IPS-18c (cell line): ENCODE measurements around the gene PDZD2.

Experiments used
- H3K4me3 ChIP-seq: 2 replicates; pipeline ENCODE4 v1.7.0; 2013; ENCODE audit warnings: low read depth, mild to moderate bottlenecking, low read length, moderate library complexity; ENCODE audit not compliant: insufficient read depth
- H3K9me3 ChIP-seq: one replicate; pipeline ENCODE4 v1.6.1; 2013; ENCODE audit warnings: mild to moderate bottlenecking, low read length, moderate library complexity; ENCODE audit not compliant: control insufficient read depth, insufficient read depth

The PDZD2 gene

GRCh38 chr5:31626604-31627234, 12.2 kb upstream of the PDZD2 start:
- H3K9me3 ChIP-seq: no peaks in the 10 kb centered on the region
- H3K4me3 ChIP-seq: no peak overlapping the region

DNA sequence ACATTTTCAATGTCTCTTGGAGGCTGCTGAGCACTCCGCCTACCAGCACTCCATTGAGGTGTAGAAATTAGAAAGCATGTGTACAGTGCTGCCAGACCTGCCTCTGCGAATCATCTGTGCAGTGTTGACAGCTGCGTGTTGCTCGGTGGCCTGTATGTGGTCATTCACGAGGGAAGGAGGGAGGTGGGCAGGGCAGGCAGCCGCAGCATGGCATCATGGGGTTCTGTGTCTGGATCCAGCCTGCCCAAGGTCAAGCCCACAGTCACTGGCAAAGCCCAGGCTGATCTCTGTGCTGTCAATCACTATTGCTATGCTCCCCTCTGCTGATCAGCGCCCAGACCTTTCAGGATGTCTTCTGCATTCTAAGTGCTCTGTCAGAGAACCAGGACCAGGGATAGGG, 8.0 kb upstream of the PDZD2 start:
- H3K4me3 ChIP-seq: no peak overlapping the region
- no peaks in the 10 kb centered on the region for H3K9me3 ChIP-seq

GRCh38 chr5:31632460-31632859, 6.5 kb upstream of the PDZD2 start:
- Histone ChIP-seq H3K9me3 (no peaks in the 10 kb centered on the region), H3K4me3 (no peak overlapping the region)

DNA sequence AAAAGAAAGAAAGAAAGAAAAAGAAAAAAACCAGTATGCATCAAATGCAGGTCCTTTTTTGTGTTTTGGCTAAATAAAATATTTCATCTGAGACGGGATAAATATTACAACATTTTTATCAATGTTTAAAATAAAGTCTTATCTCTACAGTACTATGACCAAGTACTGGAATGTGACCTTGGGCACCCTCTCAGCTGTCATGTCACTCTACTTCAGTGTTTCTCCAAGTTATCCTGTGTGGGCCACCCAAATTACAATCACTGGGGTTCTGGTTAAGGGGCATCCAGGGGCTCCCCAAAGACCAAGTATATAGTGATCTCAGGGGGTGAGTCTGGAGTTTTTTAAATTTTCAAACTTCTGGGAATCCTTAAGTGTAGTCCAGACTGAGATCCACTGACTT, 3.5 kb upstream of the PDZD2 start:
- no peaks in the 10 kb centered on the region for H3K9me3 ChIP-seq
- H3K4me3 ChIP-seq: no peak overlapping the region

DNA sequence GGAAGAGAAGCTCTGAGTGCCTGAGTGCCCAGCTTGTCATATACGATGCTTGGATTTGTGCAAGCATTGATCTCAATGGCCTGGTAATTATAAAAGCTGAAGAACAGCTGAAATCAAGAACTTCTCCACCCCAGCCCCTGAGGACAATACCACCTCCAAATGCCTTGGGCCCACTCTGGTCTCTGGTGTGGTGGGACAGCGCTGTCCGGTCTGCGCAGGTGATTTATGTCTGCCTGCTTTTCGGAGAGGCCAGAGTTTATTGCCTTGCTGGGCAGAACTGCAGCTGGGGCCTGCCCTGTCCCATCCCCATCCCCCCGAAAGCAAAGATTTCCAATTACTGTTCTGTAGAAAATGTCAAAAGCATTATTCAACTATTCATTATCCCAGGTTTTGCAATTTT, 1.1 kb upstream of the PDZD2 start:
- Histone ChIP-seq H3K4me3 (no peak overlapping the region), H3K9me3 (no peaks in the 10 kb centered on the region)

GRCh38 chr5:31638345-31638744, 586 bp upstream of the PDZD2 start:
- Histone ChIP-seq H3K4me3 (peak overlapping the region; percentile 78; the same call in 1 of the 2 replicates), H3K9me3 (no peaks in the 10 kb centered on the region)

DNA sequence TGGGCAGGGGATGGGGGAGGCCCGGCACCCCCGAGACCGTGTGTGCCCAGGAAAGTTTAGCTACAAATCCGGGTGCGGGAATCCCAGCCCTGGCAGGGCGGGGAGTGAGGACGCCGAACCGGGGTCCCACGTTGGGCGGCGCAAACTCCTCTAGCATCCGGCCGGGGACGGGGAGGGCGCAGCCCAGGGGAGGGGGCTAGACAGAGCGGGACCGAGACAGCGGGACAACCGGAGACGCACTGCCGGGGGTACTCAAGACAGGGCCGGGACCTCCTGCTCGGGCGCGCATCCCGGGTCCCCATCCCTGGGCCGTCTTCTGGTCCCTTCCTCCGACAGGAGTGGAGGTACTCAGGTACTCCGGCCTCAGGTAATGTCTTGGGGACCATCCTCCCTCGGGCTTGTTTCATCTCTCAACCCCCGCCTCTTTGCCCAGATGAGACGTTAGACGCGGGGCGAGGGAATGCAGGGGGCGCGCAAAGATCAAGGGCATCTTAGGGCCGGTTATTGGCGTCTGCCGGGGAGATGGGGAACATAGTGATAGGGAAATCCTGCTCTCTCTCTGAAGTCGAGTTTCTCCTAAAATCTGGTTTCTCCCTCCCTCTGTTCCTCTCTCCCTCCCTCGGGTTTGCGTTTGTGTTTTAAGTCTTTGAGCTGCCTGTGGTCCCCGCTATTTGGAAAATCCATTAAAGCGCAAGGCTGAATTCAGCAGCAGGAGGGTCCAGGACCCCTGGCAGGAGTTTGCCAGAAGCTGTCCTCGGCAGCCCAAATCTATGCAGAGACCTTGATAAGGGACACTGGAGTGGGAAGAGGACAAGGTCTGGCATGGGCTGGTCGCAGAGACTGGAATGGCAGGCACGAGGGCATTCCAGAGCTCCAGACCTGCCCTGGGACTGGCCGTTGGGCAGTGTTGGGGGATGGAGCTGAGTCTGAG, 815 bp downstream of the PDZD2 start:
- peak overlapping the region; percentile 78 for H3K4me3 ChIP-seq

DNA sequence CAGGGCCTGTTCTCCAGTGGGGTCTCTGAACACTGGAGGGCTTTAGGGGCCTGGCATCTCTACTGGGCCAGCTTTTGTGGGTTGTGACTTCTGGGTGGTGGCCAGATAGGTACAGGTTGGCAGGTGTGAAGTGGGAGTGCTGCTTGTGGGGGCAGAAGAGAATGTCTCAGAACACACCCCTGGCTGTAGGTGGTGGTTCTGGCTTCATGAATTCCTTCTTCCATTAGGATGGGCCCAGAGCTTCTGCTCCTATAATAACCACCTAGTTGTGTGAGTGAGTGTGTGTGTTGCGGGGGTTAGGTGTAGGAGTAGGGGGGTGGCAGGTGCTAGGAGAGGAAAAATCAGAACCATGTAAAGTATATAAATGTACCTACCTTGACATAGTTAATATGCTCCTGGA, 1.6 kb downstream of the PDZD2 start:
- Histone ChIP-seq H3K4me3 (no peak overlapping the region), H3K9me3 (no peaks in the 10 kb centered on the region)

More for the DNA sequence above, 815 bp downstream of the PDZD2 start:
- no peaks in the 10 kb centered on the region for H3K9me3 ChIP-seq

GRCh38 chr5:31641059-31641458, 2.1 kb downstream of the PDZD2 start:
- Histone ChIP-seq H3K9me3 (no peaks in the 10 kb centered on the region), H3K4me3 (no peak overlapping the region)

DNA sequence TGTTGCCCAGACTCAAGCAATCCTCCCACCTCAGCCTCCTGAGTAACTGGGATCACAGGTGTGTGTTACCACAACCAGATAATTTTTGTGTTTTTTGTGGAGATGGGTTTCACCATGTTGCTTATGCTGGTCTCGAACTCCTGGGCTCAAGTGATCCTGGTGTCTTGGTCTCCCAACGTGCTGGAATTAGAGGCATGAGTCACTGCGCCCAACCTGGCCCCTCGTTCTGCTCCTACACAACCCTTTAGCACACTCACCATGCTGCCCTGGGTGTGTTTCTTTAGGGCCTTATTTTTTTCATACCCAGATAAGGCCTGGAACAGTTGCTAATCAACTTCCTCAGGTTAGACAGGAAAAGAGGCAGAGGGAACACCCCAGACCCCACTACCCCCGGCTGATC, 2.6 kb downstream of the PDZD2 start:
- no peaks in the 10 kb centered on the region for H3K9me3 ChIP-seq

GRCh38 chr5:31645420-31646081, 6.6 kb downstream of the PDZD2 start:
- no peak overlapping the region for H3K4me3 ChIP-seq
- no peaks in the 10 kb centered on the region for H3K9me3 ChIP-seq

More for the DNA sequence above, 2.6 kb downstream of the PDZD2 start:
- H3K4me3 ChIP-seq: no peak overlapping the region

GRCh38 chr5:31648326-31648725, 9.4 kb downstream of the PDZD2 start:
- no peaks in the 10 kb centered on the region for H3K9me3 ChIP-seq

DNA sequence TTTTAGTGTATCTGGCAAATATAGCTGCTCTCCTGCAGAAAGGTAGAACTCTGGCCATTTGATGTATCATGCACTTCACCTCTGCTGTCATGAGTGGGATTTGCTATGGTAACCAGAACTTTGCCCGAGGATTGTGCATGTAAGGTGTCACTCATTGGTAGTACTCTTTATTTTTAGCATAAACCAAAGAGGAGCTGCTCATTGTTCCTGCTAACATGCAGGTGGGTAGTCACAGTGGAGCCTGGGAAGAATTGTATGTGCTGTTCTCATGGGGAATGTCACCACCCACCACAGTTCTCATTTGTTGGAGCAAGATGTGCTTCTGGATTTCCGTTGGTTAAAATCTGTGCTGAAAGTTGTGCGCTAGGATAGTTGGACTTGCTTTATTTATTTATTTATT, 12.3 kb downstream of the PDZD2 start:
- Histone ChIP-seq H3K4me3 (no peak overlapping the region), H3K9me3 (no peaks in the 10 kb centered on the region)

More at GRCh38 chr5:31648326-31648725, 9.4 kb downstream of the PDZD2 start:
- no peak overlapping the region for H3K4me3 ChIP-seq

DNA sequence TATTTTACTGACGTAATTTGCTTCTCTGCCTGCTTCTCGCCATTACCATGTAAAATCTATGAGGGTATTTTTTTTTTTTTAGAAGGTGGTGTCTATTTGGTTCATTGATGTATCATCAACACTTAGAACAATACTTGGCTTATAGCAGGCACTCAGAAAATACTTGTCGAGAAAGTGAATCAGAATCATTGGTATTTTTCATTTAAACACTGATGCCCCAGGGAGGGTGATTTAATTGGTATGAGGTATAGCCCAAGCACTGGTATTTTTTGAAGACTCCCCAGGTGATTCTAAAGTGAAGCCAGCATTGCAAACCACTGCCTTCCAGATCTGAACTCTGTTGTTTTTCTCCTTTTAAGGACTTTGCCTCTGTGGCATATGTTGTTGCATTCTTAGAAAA, 16.6 kb downstream of the PDZD2 start:
- Histone ChIP-seq H3K4me3 (no peak overlapping the region), H3K9me3 (no peaks in the 10 kb centered on the region)

- Histone ChIP-seq H3K9me3 (no peaks in the 10 kb centered on the region), H3K4me3 (no peak overlapping the region)
Observed at GRCh38 chr5:31656806-31657205, 17.9 kb downstream of the PDZD2 start.

- Histone ChIP-seq H3K9me3 (no peaks in the 10 kb centered on the region), H3K4me3 (no peak overlapping the region)
Observed at GRCh38 chr5:31657315-31657979, 18.5 kb downstream of the PDZD2 start.

- H3K4me3 ChIP-seq: no peak overlapping the region
- no peaks in the 10 kb centered on the region for H3K9me3 ChIP-seq
Observed at GRCh38 chr5:31661257-31661656, 22.3 kb downstream of the PDZD2 start.
